HG03108 (cell line): Measurements from ENCODE around the gene CELF2.

Experiments
- ATAC-seq: cut with Tn5 transposase; IDR thresholded peaks from one replicate; pipeline ENCODE4 v1.9.1; 2021; ENCODE audit warnings: moderate library complexity; ENCODE audit not compliant: unreplicated experiment

The CELF2 gene

DNA sequence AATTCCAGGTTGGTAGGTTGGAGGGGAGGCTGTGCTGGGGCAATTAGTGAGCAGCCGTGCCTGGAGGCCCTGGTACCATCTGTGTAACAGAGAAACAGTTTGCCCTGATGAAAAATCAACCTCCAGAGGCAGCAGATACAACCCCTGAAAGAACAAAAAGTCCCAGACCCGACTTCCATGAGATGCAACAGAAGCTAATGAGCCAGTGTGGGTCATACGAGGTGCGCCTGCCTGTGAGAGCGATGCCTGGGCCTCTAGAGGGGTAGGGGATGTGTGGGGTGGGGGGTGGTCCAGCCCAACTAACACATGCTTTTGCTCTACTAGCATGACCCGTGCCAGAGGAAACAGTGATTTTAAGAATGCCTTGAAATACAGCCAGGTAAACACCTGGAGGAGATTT is 39.3 kb downstream of the CELF2 start:
- no peak for ATAC-seq

DNA sequence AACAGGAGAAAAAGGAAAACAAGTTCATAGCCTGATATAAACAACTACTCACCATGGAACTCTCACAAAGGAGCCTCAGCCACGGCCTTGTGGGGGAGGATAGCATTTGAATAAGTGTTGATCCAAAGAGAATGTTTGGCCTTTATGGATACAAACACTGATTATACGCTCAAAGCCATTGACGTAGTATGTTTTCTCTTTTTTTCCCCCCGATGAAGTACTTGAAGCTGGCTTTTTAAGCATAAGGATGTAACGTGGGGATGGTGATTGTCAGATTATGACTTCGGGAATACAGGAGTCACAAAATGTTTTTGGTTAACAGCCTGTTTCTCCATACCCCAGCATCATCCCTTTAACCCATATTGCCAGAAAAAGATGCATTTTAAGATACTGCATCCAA is 39.8 kb downstream of the CELF2 start:
- no peak for ATAC-seq

DNA sequence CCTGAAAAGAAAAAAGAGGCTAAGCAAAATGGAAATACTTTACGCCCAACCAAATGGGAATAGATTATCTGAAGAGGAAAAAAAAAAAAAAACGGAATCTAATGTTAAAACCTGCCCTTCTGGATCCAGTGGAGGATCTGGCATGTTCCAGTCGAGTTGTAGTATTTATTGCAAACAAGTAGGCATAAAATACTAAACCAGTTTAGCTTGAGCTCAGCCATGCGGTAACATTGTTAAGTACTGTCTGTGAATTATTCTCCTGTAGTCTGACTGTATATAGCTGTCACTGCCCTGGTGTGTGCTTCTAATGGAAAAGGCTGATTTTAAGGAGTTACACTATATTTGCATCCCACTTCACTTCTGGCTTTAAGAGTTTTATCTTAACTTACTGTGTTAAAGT is 40.3 kb downstream of the CELF2 start:
- no peak for ATAC-seq

DNA sequence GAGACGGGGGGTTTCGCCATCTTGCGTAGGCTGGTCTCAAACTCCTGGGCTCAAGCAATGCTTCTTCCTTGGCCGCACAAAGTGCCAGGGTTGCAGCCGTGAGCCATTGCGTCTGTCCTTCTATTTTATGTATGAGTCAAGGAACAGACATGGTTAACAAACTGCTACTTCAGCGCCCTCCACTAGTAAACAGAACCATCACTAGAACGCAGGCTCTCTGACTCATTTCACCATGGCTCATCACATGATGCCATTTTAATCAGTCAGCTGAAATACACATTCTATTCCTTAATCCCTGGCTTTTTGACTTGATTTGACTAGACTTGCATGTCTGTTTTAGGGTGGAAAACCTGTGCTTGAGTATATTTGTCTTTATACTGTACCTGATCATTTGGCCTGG is 41.3 kb downstream of the CELF2 start:
- ATAC-seq = no peak

DNA sequence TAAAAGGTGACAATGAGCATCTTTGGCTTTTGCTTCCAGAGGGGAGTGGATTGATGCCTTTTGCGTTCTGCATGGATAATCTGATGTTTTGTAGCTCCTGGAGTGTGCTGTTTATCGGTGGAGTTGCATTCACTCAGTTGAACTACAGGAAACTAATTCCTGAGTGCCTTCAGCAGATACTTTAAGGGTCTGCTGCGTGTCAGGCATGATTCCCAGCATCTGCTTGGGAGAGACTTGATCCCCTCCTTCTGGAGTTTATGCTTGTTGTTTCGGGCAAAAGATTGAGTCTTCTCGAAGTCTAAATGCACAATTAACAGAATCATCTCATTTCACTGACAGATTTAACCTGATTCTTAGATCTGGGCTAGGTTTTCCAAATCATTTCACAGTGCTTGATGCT is 46.2 kb downstream of the CELF2 start:
- ATAC-seq = no peak

DNA sequence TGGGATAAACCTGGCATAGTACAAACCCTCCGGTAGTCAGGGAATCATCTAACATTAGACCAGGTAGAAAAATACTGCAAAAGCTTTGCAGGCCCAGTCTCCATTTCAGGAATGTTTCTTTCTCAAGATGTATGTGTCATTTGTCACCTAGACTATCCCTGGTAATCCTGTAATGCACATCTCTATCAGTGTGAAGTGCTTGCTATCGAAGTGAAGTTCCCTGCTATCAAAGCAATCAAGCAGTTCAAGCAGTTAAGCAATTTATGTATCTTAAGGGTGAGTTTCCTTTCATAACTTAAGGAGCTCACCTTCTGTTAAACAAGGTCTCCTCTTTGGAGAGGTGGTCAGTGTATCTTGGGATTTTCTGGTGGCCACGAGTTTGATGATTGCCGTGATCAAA is 47.2 kb downstream of the CELF2 start:
- ATAC-seq = no peak

DNA sequence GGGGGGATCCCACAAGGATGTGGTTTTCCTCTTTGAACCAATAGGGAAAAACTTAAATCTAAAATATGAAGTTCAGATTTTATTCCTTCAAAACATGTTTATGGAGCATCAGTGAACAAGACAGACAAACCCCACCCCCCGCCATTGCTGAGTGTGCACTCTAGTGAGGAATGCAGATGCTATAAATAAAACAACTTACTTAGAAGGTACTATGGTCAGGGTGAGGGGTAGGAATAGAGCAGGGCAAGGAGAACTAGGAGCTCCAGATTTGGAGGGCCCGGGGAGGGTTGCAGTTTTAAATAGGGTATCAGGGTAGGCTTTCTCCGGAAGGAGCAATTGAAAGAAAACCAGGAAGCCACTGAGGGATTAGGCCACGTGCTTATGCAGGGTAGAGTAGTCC is 47.9 kb downstream of the CELF2 start:
- ATAC-seq = no peak

DNA sequence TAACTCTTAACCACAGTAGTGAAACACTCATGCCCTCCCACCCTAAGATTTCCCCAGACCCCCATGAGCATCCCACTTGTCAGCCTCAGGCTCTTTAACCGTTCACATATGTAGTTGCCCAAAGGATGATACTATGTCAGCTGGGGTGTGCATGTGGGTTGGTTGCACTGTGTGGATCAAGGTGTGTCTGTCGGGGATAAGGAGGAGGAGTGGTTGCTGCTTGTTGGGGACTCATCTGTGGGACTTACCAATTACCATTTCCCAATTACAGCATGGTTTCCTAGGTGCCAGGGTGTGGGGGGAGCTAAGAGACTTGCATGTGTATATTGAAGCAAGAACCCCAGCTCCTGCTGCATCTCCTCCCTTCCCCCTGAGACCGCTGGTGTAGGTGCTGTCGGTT is 48.8 kb downstream of the CELF2 start:
- ATAC-seq = no peak

DNA sequence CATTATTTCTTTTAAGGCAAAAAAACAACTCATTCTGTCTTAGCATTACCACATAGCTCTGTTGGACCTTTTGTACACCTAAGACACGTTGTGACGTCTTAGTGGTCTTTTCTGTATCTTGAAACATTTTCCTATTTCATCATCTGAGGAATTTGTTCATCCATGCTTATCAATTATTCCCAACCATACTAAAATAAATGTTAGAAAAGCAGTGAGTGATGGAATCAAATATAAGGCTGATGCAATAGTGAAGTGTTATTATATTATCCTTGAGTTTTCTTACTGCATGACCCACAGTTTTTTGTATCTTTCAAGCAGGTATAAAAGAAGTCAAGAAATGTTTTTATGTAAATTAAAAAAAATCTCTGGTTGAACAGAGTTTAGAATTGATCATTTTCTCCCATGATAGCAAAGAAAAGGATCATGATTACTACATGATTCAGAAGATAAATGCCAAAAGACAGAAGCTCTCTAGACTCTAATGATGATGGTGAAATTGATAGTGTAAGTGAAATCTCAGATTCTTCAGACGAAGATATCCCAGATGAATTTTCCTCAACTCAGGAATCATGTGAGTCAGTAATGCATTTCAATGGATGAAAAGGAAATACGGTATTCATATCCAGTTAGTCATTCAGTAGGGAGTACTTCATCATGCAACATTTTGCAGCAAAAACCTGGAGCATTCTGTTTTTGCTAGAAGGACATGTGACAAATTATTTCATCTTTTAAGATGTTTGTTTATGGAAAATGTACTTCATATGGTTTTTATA is 51.4 kb downstream of the CELF2 start:
- no peak for ATAC-seq

DNA sequence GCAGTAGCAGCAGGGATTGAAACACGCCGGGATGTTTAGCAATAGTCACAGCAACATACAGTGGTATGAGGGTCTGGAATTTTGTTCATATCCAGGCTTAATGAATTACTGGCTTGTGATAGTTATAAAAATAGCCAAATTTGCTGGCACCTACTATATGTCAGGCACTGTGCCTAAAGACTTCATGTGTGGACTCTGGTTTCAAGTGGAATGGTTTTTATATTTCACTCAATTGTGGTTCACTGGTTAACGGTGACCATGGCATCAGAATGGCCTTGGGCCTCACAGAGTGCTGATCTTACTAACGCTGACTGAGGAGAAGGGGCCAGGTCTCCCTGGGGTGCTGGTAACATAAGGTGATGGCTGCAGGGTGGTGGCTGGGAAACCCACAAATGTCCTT is 55.7 kb downstream of the CELF2 start:
- no peak for ATAC-seq

DNA sequence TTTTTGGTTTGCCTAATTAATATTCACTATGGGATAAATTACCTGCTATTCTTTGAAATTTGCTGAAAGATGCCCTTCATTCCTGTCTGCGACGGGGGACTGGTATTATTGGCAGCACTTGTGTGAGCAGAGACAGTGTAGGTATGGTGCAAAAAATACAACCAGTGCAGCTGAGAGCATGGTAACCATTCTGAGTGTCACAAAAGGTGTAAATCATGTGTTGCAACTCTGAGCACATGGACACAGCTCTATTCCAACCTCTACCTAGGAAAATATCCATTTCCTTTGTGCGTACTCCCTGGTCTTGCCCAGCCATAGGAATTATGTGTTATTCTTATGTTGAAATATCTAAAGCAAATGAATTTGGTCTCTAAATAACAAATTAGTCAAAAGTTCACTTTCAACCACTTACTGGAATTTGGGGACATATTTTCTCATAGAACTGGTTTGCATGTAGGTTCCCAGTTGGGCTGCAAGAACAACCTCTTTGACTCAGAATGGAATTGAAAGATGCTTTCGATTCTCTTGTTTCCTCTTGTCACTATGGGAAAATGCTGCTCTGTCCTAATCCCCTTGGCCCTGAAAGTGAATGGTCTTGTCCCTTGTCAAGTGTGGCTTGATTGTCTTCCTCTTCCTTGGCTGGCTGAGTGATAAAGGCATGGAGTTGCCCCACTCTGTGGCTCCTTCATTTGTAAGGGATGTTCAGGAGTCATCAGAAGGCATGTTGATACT is 57.0 kb downstream of the CELF2 start:
- peak; percentile 57 for ATAC-seq

DNA sequence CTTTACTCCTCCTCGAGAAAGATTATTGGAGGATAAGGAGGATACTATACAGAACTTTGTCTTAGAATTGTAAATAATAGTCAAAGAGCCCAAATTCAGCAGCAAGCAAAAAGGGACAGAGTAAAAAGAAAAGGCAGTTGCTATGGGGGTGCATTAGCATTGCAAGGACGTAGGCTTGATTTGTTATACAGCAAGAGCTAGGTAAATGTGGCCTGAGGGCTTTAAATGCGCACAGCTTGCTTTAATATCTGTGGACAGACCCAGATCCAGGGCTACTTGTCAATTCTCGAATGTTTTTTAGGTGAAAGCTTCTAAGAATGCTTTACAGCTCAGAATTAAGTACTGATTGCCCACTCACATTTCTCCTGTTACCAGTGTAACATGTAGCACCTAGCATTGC is 58.5 kb downstream of the CELF2 start:
- ATAC-seq = no peak

DNA sequence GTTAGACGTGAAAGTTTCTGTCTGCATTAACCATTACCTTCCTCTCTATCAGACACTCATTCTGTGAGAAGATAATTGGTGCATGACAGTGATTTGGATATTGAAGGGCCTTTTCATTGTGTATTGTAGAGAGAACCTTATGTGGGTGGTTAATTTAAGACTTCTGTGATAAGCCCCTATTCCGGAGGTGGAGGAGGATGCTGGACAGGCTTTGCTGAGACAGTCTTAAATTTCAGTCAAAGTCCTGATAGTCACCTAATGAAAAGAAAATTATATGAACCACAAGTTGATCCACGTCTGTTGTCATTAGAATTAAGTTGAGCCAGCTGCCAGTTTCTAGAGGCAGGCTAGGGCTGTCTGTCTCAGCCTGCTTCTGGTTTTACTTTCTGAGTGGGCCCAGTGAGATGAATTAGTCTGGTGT is 62.9 kb downstream of the CELF2 start:
- peak; percentile 65 for ATAC-seq

DNA sequence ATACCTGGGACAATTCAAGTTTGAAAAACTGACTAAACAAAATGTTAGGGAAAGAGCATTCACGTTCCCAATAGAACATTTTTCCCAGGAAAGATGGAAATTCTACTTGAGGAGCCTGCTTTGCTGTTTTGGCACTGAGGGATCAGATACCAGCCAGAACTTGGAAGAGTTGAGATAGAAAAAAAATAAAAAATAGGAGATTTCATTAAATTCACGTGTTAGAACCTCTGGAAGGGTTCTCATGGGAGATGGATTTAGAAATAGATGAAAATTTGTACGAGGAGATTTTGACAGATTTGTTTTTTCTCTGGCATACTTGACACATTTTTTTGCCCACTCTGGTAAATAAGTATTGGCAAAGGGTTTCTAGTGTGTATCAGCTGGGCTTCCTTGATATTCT is 63.7 kb downstream of the CELF2 start:
- ATAC-seq = no peak

DNA sequence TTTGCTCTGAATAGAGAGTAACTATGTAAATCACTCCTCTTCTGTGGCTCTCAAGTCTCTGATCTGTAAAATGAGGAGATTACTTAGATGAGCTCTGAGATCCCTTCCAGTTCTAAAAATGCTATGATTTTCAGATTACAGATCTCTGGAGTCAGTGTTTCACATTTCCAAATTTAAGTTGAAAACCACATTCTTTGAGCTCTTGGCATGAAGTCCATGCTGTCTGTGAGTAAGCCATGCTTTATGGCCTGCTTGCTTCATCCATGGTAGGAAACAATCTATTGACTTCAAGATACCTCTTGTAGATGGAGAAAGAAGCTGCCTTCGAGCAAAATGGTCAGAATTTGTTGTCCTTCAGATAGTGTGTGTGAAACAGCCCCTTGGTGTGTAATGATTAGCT is 64.9 kb downstream of the CELF2 start:
- no peak for ATAC-seq

DNA sequence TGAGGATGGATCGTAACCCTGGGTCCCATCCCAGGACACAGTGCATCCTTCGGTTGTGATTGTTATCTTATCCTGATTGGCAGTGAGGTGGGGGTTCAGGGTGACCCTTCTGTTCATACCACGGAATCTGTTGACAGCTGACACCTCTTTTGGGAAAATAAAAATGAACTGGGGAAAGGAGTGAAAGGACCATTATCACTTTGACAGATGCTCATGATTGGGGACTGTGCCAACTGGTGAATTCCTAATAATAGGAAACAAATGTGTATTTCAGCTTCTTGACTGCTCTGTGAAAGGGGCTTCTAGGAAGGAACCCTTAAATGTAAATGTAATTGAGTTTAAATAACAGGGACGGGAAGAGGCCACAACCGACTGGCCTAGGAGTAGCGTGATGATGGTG is 65.4 kb downstream of the CELF2 start:
- no peak for ATAC-seq

DNA sequence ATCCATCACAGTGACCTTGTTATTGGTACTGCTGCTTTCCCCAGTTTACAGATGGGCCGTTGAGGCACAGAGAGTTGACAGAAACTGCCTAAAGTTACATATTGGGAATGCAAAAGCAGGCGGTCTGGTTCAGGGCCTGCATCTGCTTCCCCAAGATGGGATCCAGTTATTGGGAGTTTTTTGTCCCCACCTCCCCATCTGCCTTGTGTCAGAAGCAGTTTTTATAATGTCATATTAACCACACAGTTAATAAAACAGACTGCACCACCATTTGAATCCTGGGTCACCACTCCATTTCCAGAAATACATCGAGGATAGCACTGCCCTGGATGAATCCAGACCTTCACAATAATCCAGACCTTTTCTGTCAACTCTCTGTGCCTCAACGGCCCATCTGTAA is 67.9 kb downstream of the CELF2 start:
- ATAC-seq = no peak

DNA sequence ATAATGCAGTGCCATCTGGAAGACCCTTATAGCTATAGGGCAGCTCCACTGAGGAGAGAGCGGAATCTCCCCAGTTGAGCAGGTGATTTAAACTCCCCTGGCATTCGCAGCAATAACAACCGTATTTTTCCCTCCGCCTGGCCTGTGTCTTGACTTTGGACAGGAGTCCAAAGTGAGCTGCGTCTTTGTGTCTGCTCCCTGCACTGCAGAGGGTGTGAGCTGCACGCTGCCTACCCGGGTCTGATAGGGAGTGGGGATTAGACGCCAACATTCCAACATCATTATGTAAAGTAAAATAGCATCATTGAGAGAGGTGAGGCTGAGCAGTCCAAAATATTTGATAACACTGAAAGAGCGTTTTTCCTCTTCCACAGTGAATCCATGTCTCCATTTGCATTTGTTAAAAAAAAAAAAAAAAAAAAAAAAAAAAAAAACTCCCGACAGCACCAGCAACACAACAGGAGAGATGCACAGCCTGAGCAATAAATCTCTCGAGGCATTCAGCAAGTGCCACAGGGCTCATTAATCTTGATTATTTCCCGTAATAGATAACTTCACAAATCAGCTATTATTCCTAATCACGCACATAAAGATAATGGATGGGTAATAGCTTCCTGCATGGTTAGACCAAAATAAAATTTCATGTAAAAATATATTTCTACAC is 68.6 kb downstream of the CELF2 start:
- ATAC-seq = no peak

DNA sequence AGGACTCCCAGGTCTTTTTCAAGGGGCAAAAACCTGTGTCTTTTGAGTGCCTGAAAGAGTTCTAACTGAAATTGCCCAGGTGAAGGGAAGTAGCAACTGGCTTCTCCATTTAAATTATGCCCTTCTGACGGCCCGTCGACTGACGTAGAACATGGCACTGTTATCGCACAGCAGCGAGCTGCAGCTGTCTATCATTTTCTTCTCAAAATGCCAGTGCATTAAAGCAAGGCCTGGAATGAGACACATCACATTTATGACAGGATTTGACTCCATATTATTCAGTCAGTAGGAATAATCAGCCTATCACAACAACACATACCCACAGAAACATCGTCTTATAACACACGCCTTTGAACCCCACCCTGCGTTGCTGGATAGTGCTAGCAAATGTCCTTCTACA is 69.7 kb downstream of the CELF2 start:
- ATAC-seq = no peak

DNA sequence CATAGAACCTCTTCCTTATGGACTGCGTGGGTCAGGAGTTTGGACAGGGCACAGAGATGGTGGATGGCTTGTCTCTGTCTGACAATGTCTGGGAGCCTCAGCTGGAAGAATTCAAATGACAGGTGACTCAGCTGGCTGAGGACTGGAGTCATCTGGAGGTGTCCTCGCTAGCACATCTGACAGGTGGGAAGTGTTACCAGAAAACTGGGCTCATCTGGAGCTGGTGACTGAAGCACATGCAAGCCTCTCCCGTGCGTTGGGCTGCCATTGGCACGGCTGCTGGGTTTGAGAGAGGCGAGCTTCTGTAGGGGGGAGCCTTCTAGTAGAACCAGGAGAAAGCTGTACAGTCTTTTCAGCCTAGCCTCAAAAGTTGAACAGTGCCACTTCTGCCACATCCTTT is 71.0 kb downstream of the CELF2 start:
- ATAC-seq = no peak

DNA sequence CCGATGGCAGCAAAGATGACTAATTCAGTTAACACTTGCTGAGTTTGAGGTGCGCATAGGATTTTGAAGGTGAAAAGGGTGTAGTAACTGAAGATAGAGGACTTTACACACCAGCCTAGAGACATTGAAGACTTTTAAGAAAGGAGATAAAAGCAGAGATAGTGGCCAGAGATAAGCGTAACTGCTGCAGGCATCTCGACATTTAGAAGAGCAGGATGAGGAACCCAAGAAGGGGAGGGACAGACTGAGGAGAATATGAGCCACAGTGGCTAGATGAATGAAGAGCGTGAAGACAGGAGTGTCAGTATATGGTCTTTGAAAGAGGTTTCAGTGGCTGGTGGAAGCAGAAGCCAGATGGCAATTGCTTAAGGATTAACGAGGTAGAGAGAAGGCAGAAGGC is 71.6 kb downstream of the CELF2 start:
- ATAC-seq = no peak

DNA sequence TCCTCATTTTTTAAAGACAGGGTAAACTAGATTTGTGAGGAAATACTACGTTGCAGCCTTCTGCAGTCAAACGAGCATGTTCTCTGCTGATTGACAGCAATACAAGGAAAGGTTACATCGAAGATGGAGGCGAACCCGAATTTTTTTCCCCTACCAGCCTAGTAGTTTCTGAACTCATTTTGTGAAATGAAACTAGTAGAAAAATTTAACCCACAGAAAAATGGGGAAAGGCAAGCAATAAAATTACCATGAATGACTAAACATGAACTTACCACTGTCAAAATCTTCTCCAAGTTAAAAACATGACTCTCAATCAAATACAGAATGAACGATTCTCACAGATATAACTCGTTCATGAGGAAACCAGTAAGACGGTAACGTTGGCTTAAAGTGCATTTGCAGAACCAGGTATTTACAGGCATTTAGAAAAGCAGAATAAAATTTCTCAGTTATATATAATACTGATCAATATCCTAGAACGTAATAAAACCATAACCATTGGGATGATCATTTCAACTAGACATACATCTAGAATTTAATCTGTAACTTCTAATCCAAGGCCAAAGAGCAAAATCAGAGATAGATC is 73.9 kb downstream of the CELF2 start:
- no peak for ATAC-seq
